Measurements from ENCODE around the gene PIWIL4.

Gene PIWIL4

DNA sequence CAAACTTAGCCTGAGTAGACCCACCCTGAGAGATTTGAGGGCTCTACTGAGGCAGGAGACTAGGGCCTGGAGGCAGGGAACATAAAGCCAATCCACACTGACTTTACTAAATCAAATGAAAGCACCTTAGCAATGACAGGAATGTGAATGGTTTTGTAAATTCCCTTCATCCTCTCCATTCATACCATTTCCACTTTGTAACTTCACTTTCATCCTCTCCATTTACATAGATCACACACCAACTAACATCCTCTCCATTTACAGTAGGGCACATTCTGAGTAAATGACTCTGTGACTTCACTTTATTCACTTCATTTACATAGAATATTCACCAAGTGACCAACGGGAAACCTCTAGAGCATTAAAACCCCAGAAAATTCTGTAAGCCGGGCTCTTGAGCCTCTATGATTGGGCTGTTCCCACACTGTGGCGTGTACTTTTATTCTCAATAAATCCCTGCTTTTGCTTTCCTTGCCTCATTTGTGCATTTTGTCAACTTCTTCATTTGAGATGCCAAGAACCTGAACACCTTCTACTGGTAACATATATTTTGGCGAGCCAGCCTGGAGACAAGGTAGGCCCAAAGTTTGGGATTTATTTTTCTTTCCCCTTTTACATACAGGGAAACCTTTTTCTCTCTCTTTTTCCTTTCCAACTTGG is 82.9 kb downstream of the PIWIL4 start:
- no peak for DNase-seq (ENCODE audit: low spot score)
- TF ChIP-seq, protein P1, sequence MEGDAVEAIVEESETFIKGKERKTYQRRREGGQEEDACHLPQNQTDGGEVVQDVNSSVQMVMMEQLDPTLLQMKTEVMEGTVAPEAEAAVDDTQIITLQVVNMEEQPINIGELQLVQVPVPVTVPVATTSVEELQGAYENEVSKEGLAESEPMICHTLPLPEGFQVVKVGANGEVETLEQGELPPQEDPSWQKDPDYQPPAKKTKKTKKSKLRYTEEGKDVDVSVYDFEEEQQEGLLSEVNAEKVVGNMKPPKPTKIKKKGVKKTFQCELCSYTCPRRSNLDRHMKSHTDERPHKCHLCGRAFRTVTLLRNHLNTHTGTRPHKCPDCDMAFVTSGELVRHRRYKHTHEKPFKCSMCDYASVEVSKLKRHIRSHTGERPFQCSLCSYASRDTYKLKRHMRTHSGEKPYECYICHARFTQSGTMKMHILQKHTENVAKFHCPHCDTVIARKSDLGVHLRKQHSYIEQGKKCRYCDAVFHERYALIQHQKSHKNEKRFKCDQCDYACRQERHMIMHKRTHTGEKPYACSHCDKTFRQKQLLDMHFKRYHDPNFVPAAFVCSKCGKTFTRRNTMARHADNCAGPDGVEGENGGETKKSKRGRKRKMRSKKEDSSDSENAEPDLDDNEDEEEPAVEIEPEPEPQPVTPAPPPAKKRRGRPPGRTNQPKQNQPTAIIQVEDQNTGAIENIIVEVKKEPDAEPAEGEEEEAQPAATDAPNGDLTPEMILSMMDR (IDR thresholded peaks at IDR 0.05; ENCODE audit: extremely low read depth, missing control alignments), result no peak

GRCh38 chr11:94650756-94651155 is 83.6 kb downstream of the PIWIL4 start:
- TF ChIP-seq, protein P1 (IDR thresholded peaks at IDR 0.05; ENCODE audit: extremely low read depth, missing control alignments), result no peak
- no peak for DNase-seq (ENCODE audit: low spot score)

- TF ChIP-seq, protein P1 (IDR thresholded peaks at IDR 0.05; ENCODE audit: extremely low read depth, missing control alignments), result no peak
- DNase-seq (ENCODE audit: low spot score), result no peak
These were observed 85.6 kb downstream of the PIWIL4 start for GRCh38 chr11:94652735-94653284.

GRCh38 chr11:94653561-94653960 is 86.4 kb downstream of the PIWIL4 start:
- TF ChIP-seq, protein P1 (IDR thresholded peaks at IDR 0.05; ENCODE audit: extremely low read depth, missing control alignments), result no peak
- DNase-seq (ENCODE audit: low spot score), result no peak

GRCh38 chr11:94654201-94654600 is 87.0 kb downstream of the PIWIL4 start:
- no peak for DNase-seq (ENCODE audit: low spot score)
- TF ChIP-seq, protein P1 (IDR thresholded peaks at IDR 0.05; ENCODE audit: extremely low read depth, missing control alignments), result no peak

GRCh38 chr11:94655291-94655690 is 88.1 kb downstream of the PIWIL4 start:
- TF ChIP-seq, protein P1 (IDR thresholded peaks at IDR 0.05; ENCODE audit: extremely low read depth, missing control alignments), result no peak
- no peak for DNase-seq (ENCODE audit: low spot score)

DNA sequence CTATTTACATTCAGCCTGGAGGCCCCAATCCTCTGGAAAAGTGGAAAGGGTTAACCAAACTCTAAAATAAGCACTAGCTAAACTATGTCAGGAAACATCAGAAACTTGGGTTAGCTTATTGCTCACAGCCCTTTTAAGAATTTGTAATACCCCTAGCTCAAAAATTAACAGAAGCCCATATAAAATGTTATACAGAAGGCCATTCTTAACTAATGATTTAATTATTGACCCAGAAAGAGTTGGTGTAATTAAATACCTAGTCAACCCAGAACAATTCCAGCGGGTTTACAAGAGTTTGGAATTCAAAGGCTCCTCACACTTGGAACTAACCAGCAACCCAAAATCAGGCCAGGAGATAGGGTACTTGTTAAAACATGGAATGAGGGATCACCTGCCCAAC is 88.8 kb downstream of the PIWIL4 start:
- DNase-seq (ENCODE audit: low spot score), result no peak
- TF ChIP-seq, protein P1 (IDR thresholded peaks at IDR 0.05; ENCODE audit: extremely low read depth, missing control alignments), result no peak
